GM12878 (cell line): Measurements from ENCODE around the gene C1QTNF5.

ENCODE experiments used
- BRCA1 ChIP-seq: IDR thresholded peaks from 2 replicates; pipeline ENCODE4 v1.6.1; 2011; ENCODE audit warnings: low read depth, low read length, improper control_type of control experiment
- TF ChIP-seq, protein P1 (sequence below): IDR thresholded peaks from 2 replicates; pipeline ENCODE4 v1.6.1; 2012; ENCODE audit warnings: low read depth, low read length, improper control_type of control experiment

DNA sequence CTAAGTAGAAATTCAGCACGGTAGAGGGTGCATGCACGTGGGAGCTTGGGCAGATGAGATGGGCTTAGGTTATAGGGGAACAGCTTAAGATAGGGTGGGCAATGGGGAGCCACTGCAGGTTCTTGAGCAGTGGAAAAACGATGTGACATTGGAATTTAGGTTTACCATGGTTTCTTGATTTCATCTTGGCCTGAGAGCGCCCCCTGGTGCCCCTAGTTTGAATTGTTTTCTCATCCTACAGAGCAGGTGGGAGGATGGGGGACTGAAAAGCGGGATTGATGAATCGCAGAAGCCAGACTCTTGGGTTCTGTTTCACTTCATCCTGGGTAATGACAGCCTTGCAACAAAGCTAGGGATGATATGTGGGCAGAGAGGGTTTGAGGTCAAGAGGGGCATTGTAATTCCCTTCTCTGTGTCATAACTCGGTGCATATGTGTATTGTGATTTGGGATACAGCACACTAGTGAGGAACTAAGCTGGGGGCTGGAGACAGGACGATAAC lies 17.1 kb downstream of the C1QTNF5 start:
- TF ChIP-seq, protein P1, sequence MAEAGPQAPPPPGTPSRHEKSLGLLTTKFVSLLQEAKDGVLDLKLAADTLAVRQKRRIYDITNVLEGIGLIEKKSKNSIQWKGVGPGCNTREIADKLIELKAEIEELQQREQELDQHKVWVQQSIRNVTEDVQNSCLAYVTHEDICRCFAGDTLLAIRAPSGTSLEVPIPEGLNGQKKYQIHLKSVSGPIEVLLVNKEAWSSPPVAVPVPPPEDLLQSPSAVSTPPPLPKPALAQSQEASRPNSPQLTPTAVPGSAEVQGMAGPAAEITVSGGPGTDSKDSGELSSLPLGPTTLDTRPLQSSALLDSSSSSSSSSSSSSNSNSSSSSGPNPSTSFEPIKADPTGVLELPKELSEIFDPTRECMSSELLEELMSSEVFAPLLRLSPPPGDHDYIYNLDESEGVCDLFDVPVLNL: no peak
- TF ChIP-seq BRCA1: no peak
